Neural cell (in vitro differentiated cells): Measurements from ENCODE around the gene ZNF608. TPM values are rescaled to one million over a fixed set of nuclear protein-coding genes. Genes with fewer than 3 reads are reported as not detected.

Source experiments
- H2AFZ ChIP-seq: fragments of 200-600, 300-800 bp; sonication (generic), shearing (Covaris generic); 2 replicates; pipeline ENCODE4 v1.6.0; 2014; ENCODE audit warnings: low read depth, mild to moderate bottlenecking, antibody characterized with exemption, low read length, moderate library complexity
- H3F3A ChIP-seq: fragments of 200-600 bp; shearing (Covaris generic); 2 replicates; pipeline ENCODE4 v1.6.1; 2016; ENCODE audit warnings: mild to moderate bottlenecking, moderate library complexity, mixed read lengths, antibody characterized with exemption, low read length; ENCODE audit not compliant: insufficient read depth, poor library complexity, severe bottlenecking
- H3K27ac ChIP-seq: fragments of 200-600, 300-800 bp; sonication (generic), shearing (Covaris generic); 2 replicates; pipeline ENCODE4 v1.5.1; 2014; ENCODE audit warnings: mild to moderate bottlenecking, low read length, moderate library complexity
- H3K27me3 ChIP-seq: fragments of 300-800, 200-600 bp; sonication (generic), shearing (Covaris generic); 2 replicates; pipeline ENCODE4 v1.6.0; 2014; ENCODE audit warnings: mild to moderate bottlenecking, low read depth, low read length, moderate library complexity; ENCODE audit not compliant: insufficient read depth
- H3K36me3 ChIP-seq: fragments of 300-800, 200-600 bp; sonication (generic), shearing (Covaris generic); 2 replicates; pipeline ENCODE4 v1.5.1; 2014; ENCODE audit warnings: mild to moderate bottlenecking, antibody characterized with exemption, low read length, moderate library complexity; ENCODE audit not compliant: insufficient read depth
- H3K4me2 ChIP-seq: fragments of 300-800, 200-600 bp; sonication (generic), shearing (Covaris generic); 2 replicates; pipeline ENCODE4 v1.6.0; 2014; ENCODE audit warnings: mild to moderate bottlenecking, low read length
- H3K4me3 ChIP-seq: fragments of 300-800, 200-600 bp; sonication (generic), shearing (Covaris generic); 2 replicates; pipeline ENCODE4 v1.5.1; 2014; ENCODE audit warnings: mild to moderate bottlenecking, low read length, moderate library complexity
- H3K79me2 ChIP-seq: fragments of 200-600 bp; shearing (Covaris generic); replicated peaks from 2 replicates; pipeline ENCODE4 v1.6.0; 2014; ENCODE audit warnings: mild to moderate bottlenecking, low read length, moderate library complexity; ENCODE audit not compliant: insufficient read depth
- H3K9ac ChIP-seq: fragments of 300-800, 200-600 bp; sonication (generic), shearing (Covaris generic); 2 replicates; pipeline ENCODE4 v1.6.1; 2016; ENCODE audit warnings: mild to moderate bottlenecking, low read length, mixed read lengths
- H3K9me2 ChIP-seq: fragments of 200-600 bp; shearing (Covaris generic); 2 replicates; pipeline ENCODE4 v1.6.1; 2016; ENCODE audit warnings: mild to moderate bottlenecking, low read length, mixed read lengths; ENCODE audit not compliant: insufficient read depth
- H3K9me3 ChIP-seq: fragments of 200-600, 300-800 bp; sonication (generic), shearing (Covaris generic); 2 replicates; pipeline ENCODE4 v1.6.1; 2016; ENCODE audit warnings: mild to moderate bottlenecking, mixed run types, low read length, moderate library complexity, mixed read lengths
- H4K20me1 ChIP-seq: fragments of 200-600 bp; shearing (Covaris generic); 2 replicates; pipeline ENCODE4 v1.6.1; 2016; ENCODE audit warnings: mild to moderate bottlenecking, mixed run types; ENCODE audit not compliant: insufficient read depth
- EP300 ChIP-seq: fragments of 450-650 bp; conservative IDR thresholded peaks from 2 replicates; pipeline ENCODE4 v1.6.1; 2014; ENCODE audit warnings: antibody characterized with exemption, mild to moderate bottlenecking, moderate library complexity; ENCODE audit not compliant: poor library complexity, severe bottlenecking
- EZH2 ChIP-seq: fragments of 200-600, 300-800 bp; shearing (Covaris generic), sonication (generic); IDR thresholded peaks from 2 replicates; pipeline ENCODE4 v1.6.1; 2014; ENCODE audit warnings: antibody characterized with exemption, low read length, borderline replicate concordance, mild to moderate bottlenecking; ENCODE audit not compliant: insufficient read depth, poor library complexity, severe bottlenecking
- MXI1 ChIP-seq: fragments of 450-650 bp; conservative IDR thresholded peaks from 2 replicates; pipeline ENCODE4 v1.6.1; 2014; ENCODE audit warnings: antibody characterized with exemption, mild to moderate bottlenecking; ENCODE audit not compliant: poor library complexity, severe bottlenecking
- POLR2AphosphoS5 ChIP-seq: IDR thresholded peaks from 2 replicates; pipeline ENCODE4 v1.6.1; 2012
- RAD21 ChIP-seq: fragments of 450-650 bp; conservative IDR thresholded peaks from 2 replicates; pipeline ENCODE4 v1.6.1; 2014; ENCODE audit warnings: antibody characterized with exemption, mild to moderate bottlenecking, moderate library complexity
- SMC3 ChIP-seq: fragments of 450-650 bp; conservative IDR thresholded peaks from 2 replicates; pipeline ENCODE4 v1.6.1; 2014; ENCODE audit warnings: antibody characterized with exemption, mild to moderate bottlenecking, moderate library complexity; ENCODE audit not compliant: poor library complexity
- TAF1 ChIP-seq: IDR thresholded peaks from 2 replicates; pipeline ENCODE4 v1.6.1; 2012; ENCODE audit warnings: low read depth
- polyA plus RNA-seq: library from polyadenylated mRNA; depleted of rRNA; stranded (reverse); fragments of >200 nt; gene quantifications from 2 replicates; pipeline ENCODE4 v1.2.3, GENCODE V29; 2014
- TF ChIP-seq, protein P1 (sequence below): IDR thresholded peaks from 2 replicates; pipeline ENCODE4 v1.6.1; 2012; ENCODE audit warnings: borderline replicate concordance
- TF ChIP-seq, protein P2 (sequence below): fragments of 450-650 bp; IDR thresholded peaks from 2 replicates; pipeline ENCODE4 v1.5.1; 2014; ENCODE audit warnings: antibody characterized with exemption, mild to moderate bottlenecking, moderate library complexity; ENCODE audit not compliant: poor library complexity, severe bottlenecking

ZNF608 gene
- polyA plus RNA-seq, 1 donor from 2014 or later: 32.4 TPM

DNA sequence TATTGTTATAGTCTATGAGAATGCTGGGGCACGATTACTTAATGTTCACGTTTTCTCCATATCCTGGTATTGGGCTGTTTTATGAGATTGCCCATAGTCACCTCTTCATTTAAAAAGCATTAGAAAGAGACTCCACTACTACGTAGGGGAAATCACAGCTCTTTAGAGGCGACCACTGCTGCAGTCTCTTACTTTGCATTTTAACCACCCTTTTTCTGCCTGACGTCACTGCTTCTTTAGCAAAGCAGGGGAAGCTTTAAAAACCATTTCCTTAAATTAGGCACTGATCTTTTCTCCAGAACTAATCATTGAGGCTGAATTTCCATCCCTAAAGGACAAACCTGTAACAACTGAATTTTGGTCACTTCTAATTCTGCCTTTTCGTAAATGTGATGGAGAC lies 38.9 kb downstream of the ZNF608 start:
- peak overlapping the region; percentile 59 for H3K4me3 ChIP-seq
- H3K9ac ChIP-seq: peak overlapping the region; percentile 67
- no peaks in the 10 kb centered on the region for H3K9me3 ChIP-seq
- no peaks in the 10 kb centered on the region for H4K20me1 ChIP-seq
- no peak overlapping the region for H2AFZ ChIP-seq
- H3K4me2 ChIP-seq: peak overlapping the region; percentile 72
- H3F3A ChIP-seq: peaks cover 6% of the 10 kb centered on the region
- no peaks in the 10 kb centered on the region for H3K36me3 ChIP-seq
- no peaks in the 10 kb centered on the region for H3K9me2 ChIP-seq
- TF ChIP-seq EZH2 (no peak), TAF1 (no peak), POLR2AphosphoS5 (no peak), RAD21 (no peak), EP300 (no peak), SMC3 (no peak), MXI1 (no peak)
- TF ChIP-seq, protein P1, sequence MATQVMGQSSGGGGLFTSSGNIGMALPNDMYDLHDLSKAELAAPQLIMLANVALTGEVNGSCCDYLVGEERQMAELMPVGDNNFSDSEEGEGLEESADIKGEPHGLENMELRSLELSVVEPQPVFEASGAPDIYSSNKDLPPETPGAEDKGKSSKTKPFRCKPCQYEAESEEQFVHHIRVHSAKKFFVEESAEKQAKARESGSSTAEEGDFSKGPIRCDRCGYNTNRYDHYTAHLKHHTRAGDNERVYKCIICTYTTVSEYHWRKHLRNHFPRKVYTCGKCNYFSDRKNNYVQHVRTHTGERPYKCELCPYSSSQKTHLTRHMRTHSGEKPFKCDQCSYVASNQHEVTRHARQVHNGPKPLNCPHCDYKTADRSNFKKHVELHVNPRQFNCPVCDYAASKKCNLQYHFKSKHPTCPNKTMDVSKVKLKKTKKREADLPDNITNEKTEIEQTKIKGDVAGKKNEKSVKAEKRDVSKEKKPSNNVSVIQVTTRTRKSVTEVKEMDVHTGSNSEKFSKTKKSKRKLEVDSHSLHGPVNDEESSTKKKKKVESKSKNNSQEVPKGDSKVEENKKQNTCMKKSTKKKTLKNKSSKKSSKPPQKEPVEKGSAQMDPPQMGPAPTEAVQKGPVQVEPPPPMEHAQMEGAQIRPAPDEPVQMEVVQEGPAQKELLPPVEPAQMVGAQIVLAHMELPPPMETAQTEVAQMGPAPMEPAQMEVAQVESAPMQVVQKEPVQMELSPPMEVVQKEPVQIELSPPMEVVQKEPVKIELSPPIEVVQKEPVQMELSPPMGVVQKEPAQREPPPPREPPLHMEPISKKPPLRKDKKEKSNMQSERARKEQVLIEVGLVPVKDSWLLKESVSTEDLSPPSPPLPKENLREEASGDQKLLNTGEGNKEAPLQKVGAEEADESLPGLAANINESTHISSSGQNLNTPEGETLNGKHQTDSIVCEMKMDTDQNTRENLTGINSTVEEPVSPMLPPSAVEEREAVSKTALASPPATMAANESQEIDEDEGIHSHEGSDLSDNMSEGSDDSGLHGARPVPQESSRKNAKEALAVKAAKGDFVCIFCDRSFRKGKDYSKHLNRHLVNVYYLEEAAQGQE: no peak
- TF ChIP-seq, protein P2, sequence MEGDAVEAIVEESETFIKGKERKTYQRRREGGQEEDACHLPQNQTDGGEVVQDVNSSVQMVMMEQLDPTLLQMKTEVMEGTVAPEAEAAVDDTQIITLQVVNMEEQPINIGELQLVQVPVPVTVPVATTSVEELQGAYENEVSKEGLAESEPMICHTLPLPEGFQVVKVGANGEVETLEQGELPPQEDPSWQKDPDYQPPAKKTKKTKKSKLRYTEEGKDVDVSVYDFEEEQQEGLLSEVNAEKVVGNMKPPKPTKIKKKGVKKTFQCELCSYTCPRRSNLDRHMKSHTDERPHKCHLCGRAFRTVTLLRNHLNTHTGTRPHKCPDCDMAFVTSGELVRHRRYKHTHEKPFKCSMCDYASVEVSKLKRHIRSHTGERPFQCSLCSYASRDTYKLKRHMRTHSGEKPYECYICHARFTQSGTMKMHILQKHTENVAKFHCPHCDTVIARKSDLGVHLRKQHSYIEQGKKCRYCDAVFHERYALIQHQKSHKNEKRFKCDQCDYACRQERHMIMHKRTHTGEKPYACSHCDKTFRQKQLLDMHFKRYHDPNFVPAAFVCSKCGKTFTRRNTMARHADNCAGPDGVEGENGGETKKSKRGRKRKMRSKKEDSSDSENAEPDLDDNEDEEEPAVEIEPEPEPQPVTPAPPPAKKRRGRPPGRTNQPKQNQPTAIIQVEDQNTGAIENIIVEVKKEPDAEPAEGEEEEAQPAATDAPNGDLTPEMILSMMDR: no peak
- peak overlapping the region; percentile 91 for H3K27ac ChIP-seq
- H3K27me3 ChIP-seq: no peaks in the 10 kb centered on the region
- peaks cover 81% of the 10 kb centered on the region for H3K79me2 ChIP-seq

DNA sequence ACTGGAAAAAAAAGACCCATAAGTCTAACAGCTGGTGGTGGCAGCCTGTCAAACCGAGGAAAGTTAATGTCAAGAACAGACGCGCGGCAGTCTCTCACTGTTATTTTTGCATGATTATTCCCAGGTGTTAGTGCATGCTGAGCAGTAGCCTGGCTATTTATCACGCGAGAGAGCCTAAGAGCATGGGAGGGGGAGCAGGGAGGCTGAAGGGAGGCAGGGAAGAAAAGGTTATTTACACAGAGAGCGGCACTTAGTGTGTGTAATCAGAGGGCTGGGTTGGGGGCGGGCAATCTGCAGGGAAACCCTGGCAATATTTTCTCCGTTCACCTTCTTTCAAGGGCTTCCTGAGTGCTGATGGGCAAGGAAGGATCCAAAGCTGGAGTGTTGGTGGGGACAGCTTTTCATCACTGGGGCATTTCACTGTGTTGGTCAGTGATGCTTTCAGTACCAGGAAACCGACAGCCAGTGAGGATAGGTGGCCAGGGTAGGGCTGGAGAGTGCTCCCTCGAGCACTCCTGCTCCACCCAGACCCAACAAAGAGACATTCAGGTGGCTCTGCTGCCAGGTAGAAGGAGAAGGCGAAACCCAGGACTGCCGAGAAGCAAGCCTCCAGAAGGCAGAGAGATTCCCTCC lies 39.6 kb downstream of the ZNF608 start:
- Histone ChIP-seq H3K27me3 (no peaks in the 10 kb centered on the region), H3K27ac (peak overlapping the region; percentile 91), H3K9me3 (no peaks in the 10 kb centered on the region), H3K9me2 (no peaks in the 10 kb centered on the region), H4K20me1 (no peaks in the 10 kb centered on the region), H3K4me2 (peak overlapping the region; percentile 72), H3K36me3 (no peaks in the 10 kb centered on the region), H3K4me3 (peak overlapping the region; percentile 59), H3K9ac (peak overlapping the region; percentile 67), H3F3A (peaks cover 6% of the 10 kb centered on the region), H3K79me2 (peaks cover 81% of the 10 kb centered on the region), H2AFZ (no peak overlapping the region)
- TF ChIP-seq EP300: peak; percentile 92
- TF ChIP-seq MXI1: peak; percentile 47
- peak; percentile 43 for TF ChIP-seq RAD21
- peak; percentile 35 for TF ChIP-seq SMC3
- TF ChIP-seq, protein P2: no peak
- peak; percentile 91 for TF ChIP-seq POLR2AphosphoS5
- TF ChIP-seq TAF1: no peak
